Measurements from ENCODE around the gene GRIK3. TPM values are rescaled to one million over a fixed set of nuclear protein-coding genes. Genes with fewer than 3 reads are reported as not detected.

The GRIK3 gene
- total and polyA plus RNA-seq, 4 donors, result 0.03 to 0.08 (median 0.05) TPM; not detected in 1

DNA sequence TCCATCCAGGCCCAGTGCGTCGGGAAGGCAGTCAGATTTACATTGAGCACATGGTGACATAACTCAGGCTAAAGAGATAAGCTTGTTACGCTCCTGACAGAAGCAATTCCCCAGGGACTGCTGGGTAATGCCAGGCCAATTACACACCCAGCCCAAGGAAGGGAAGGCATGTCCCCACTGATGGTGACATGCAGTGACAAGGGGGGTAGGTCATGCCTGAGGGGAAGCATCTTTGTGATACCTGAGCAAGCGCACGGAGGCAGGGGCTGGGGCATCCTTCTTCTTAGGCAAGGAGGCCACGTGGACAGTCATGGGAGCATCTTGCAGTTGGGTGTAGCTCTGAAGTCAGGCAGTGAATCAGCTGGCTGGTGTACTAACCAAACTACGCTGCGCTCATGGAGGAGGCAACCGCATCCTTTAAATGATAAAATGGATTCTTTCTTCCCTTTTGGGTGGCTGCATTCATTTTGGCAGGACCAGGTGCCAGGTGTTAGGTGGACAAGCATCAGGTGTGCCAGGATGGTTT, 39.6 kb upstream of the GRIK3 start (continued):
- no peak for TF ChIP-seq REST (IDR thresholded peaks at IDR 0.05)

- no peak for DNase-seq (ENCODE audit: low spot score)
- no peaks in the 10 kb centered on the region for H3K4me1 ChIP-seq (ENCODE audit: control insufficient read depth in 4 of 4, insufficient read depth in 4 of 4, low read length in 3 of 4)
- H3K36me3 ChIP-seq (ENCODE audit: control insufficient read depth in 4 of 4, insufficient read depth in 3 of 4, low read depth in 1 of 4, low read length in 3 of 4), result no peaks in the 10 kb centered on the region
- no peaks in the 10 kb centered on the region for H3K27me3 ChIP-seq (ENCODE audit: control insufficient read depth in 4 of 4, insufficient read depth in 4 of 4, low read length in 3 of 4)
- TF ChIP-seq ZBTB33 (IDR thresholded peaks at IDR 0.05) (no peak), YY1 (IDR thresholded peaks at IDR 0.05) (no peak), JUND (IDR thresholded peaks at IDR 0.05) (no peak), RAD21 (IDR thresholded peaks at IDR 0.05) (no peak), FOXA1 (IDR thresholded peaks at IDR 0.05) (no peak), NR2F2 (IDR thresholded peaks at IDR 0.05) (no peak), REST (IDR thresholded peaks at IDR 0.05) (no peak), SP1 (IDR thresholded peaks at IDR 0.05) (no peak), FOXA2 (IDR thresholded peaks at IDR 0.05) (no peak), TAF1 (conservative IDR thresholded peaks at IDR 0.05) (no peak)
- TF ChIP-seq, protein P1, sequence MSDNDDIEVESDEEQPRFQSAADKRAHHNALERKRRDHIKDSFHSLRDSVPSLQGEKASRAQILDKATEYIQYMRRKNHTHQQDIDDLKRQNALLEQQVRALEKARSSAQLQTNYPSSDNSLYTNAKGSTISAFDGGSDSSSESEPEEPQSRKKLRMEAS (IDR thresholded peaks at IDR 0.05), result no peak
- H3K27ac ChIP-seq (ENCODE audit: low read depth in 1 of 2, low read length in 2 of 2), result no peak overlapping the region
- no peaks in the 10 kb centered on the region for H3K9me3 ChIP-seq (ENCODE audit: control insufficient read depth in 4 of 4, low read length in 3 of 4)
- no peak overlapping the region for H3K4me3 ChIP-seq (ENCODE audit: low read depth in 1 of 3, low read length in 3 of 3)
- 63% methylated on average over 9 of the region's 9 CpGs for WGBS
- H3K9ac ChIP-seq (ENCODE audit: low read depth in 1 of 2, low read length in 2 of 2), result no peak overlapping the region
These were observed 39.0 kb upstream of the GRIK3 start for GRCh38 chr1:37073152-37073853.

Measured in liver (tissue), 9 donors.